Calu3 (cell line): Measurements from ENCODE around the gene NUP88. TPM values are rescaled to one million over a fixed set of nuclear protein-coding genes. Genes with fewer than 3 reads are reported as not detected.
"Not testable (repeated sequence)": the region's sequence is repeated elsewhere in the genome, so short reads cannot be mapped to it uniquely, and the experiment has no call there.

Source experiments
- BruUV-seq: library from RNA; stranded (reverse); fragments of 400-500 nt; replicated peaks from 2 replicates; lab custom pipeline; 2021; lab: Mats Ljungman, UMichigan
- CTCF ChIA-PET: fragments of 300-600 bp; sonication (Branson Sonifier 250); formaldehyde crosslinking; loops from one replicate; lab custom pipeline; 2022; ENCODE audit warnings: antibody characterized with exemption; lab: Charles Lee
- DNase-seq: peaks from one replicate; pipeline ENCODE4 v3.0.0; 2022
- H3K27ac Mint-ChIP-seq: one replicate; pipeline ENCODE4 v1.8.0; 2022; ENCODE audit warnings: mixed read lengths; ENCODE audit not compliant: unreplicated experiment
- H3K27me3 Mint-ChIP-seq: one replicate; pipeline ENCODE4 v1.8.0; 2022; ENCODE audit warnings: mixed read lengths; ENCODE audit not compliant: unreplicated experiment
- H3K36me3 Mint-ChIP-seq: one replicate; pipeline ENCODE4 v1.8.0; 2022; ENCODE audit warnings: mild to moderate bottlenecking, moderate library complexity, mixed read lengths; ENCODE audit not compliant: insufficient read depth, unreplicated experiment
- H3K4me1 Mint-ChIP-seq: one replicate; pipeline ENCODE4 v1.8.0; 2022; ENCODE audit warnings: mild to moderate bottlenecking, low read depth, mixed read lengths; ENCODE audit not compliant: unreplicated experiment
- H3K4me3 Mint-ChIP-seq: one replicate; pipeline ENCODE4 v1.8.0; 2022; ENCODE audit warnings: mild to moderate bottlenecking, low read depth, moderate library complexity, mixed read lengths; ENCODE audit not compliant: unreplicated experiment
- H3K9me3 Mint-ChIP-seq: one replicate; pipeline ENCODE4 v1.8.0; 2022; ENCODE audit warnings: low read depth, mixed read lengths; ENCODE audit not compliant: unreplicated experiment
- CTCF ChIP-seq: fragments of 200-600 bp; IDR thresholded peaks from one replicate; pipeline ENCODE4 v1.8.0; 2022; ENCODE audit warnings: antibody characterized with exemption; ENCODE audit not compliant: unreplicated experiment
- intact Hi-C: fragments of 100-400 bp; cut with micrococcal nuclease; formaldehyde crosslinking; loops from one replicate; pipeline ENCODE4 v1.10.0; 2022; ENCODE audit not compliant: unreplicated experiment
- total RNA-seq: library from RNA; stranded (reverse); gene quantifications from 2 replicates; pipeline ENCODE4 v1.2.3, GENCODE V29; 2022

NUP88 gene
- total RNA-seq, 1 experiment from 2014 or later = 67.2 TPM

- no TSS peak for BruUV-seq
- H3K27me3 Mint-ChIP-seq = no peaks in the 10 kb centered on the region
- intact Hi-C loops = no loop called here
- H3K36me3 Mint-ChIP-seq = peaks cover 43% of the 10 kb centered on the region
- DNase-seq = no peak
- H3K9me3 Mint-ChIP-seq = no peaks in the 10 kb centered on the region
- H3K4me3 Mint-ChIP-seq = peak overlapping the region; percentile 72
- peak overlapping the region; percentile 66 for H3K27ac Mint-ChIP-seq
- no peaks in the 10 kb centered on the region for H3K4me1 Mint-ChIP-seq
- CTCF ChIA-PET = interaction anchor here (1.0 to 1.7 kb wide), 4 partner anchors 17 to 47 kb away, joined by 4 to 10 read pairs (median 4); partner anchors contain the start of genes DERL2, MIS12 and NUP88
- TF ChIP-seq CTCF = no peak
Measured at GRCh38 chr17:5439446-5439764, 19.9 kb upstream of the NUP88 start.

GRCh38 chr17:5438716-5439445 lies 19.4 kb upstream of the NUP88 start, which contains the start of gene C1QBP:
TSS of gene C1QBP (minus strand) at chr17:5439155. CDS start at chr17:5439073, 82 bp downstream.
- CTCF ChIA-PET = interaction anchor here (0.6 to 1.7 kb wide), 5 partner anchors 16 to 1018 kb away, joined by 3 to 10 read pairs (median 4); partner anchors contain the start of genes DERL2, MIS12 and NUP88
- peak; percentile 90 for DNase-seq
- H3K4me3 Mint-ChIP-seq = peak within 1 kb of the TSS; percentile 72
- peak; percentile 90 for TF ChIP-seq CTCF
- no peaks in the 10 kb centered on the region for H3K9me3 Mint-ChIP-seq
- no TSS peak for BruUV-seq
- H3K4me1 Mint-ChIP-seq = no peaks in the 10 kb centered on the region
- intact Hi-C loops = no loop called here
- peaks cover 44% of the 10 kb centered on the region for H3K36me3 Mint-ChIP-seq
- peak within 1 kb of the TSS; percentile 66 for H3K27ac Mint-ChIP-seq
- no peaks in the 10 kb centered on the region for H3K27me3 Mint-ChIP-seq

- BruUV-seq = no TSS peak
- H3K4me1 Mint-ChIP-seq = no peaks in the 10 kb centered on the region
- TF ChIP-seq CTCF = no peak
- H3K36me3 Mint-ChIP-seq = peaks cover 46% of the 10 kb centered on the region
- CTCF ChIA-PET = no interaction called here
- H3K4me3 Mint-ChIP-seq = peak overlapping the region; percentile 72
- no peak for DNase-seq
- no peaks in the 10 kb centered on the region for H3K9me3 Mint-ChIP-seq
- no peak overlapping the region for H3K27ac Mint-ChIP-seq
- H3K27me3 Mint-ChIP-seq = no peaks in the 10 kb centered on the region
- intact Hi-C loops = no loop called here
Measured at GRCh38 chr17:5437721-5438317, 18.4 kb upstream of the NUP88 start.

- H3K27ac Mint-ChIP-seq, H3K9me3 Mint-ChIP-seq: not testable (repeated sequence)
Measured at GRCh38 chr17:5435781-5436315, 16.4 kb upstream of the NUP88 start.

More at GRCh38 chr17:5435781-5436315, 16.4 kb upstream of the NUP88 start:
- H3K4me3 Mint-ChIP-seq, BruUV-seq, H3K4me1 Mint-ChIP-seq, intact Hi-C loops, H3K27me3 Mint-ChIP-seq, CTCF ChIA-PET, DNase-seq: not testable (repeated sequence)
- H3K36me3 Mint-ChIP-seq = peaks cover 51% of the 10 kb centered on the region
